Right lobe of liver (tissue), 4 donors: Measurements from ENCODE around the gene RARB.

Experiments
- CTCF ChIP-seq, 4 donors: fragments of 200-600 bp in 3 of 4; fragments of 450-650 bp in 1 of 4; IDR thresholded peaks; one replicate each; pipeline versions ENCODE4 v1.5.1 to v1.8.0; 2016 to 2022; ENCODE audit warnings: antibody characterized with exemption in 4 of 4, mild to moderate bottlenecking in 2 of 4
- POLR2A ChIP-seq: fragments of 450-650 bp; IDR thresholded peaks from one replicate; pipeline ENCODE4 v1.6.1; 2017; ENCODE audit warnings: antibody characterized with exemption, mild to moderate bottlenecking
- donor health status: DM: no; HTN: no; CAD: no.
- donor health status: DM: no; HTN: no; CAD: no.
- donor health status: DM: no; HTN: yes; CAD: no.

- no peak for TF ChIP-seq POLR2A
- TF ChIP-seq CTCF (IDR thresholded peaks at IDR 0.05), result no peak
Measured at GRCh38 chr3:25483456-25483855, 55.4 kb downstream of the RARB start.
